Epithelial cell of prostate (primary cell): ENCODE data around the gene MUC4.
"Not testable (repeated sequence)": the region's sequence is repeated elsewhere in the genome, so short reads cannot be mapped to it uniquely, and the experiment has no call there.

Experiments
- DNase-seq: peaks from one replicate; pipeline ENCODE4 v3.0.0-alpha.2; 2011; ENCODE audit warnings: low read depth, low spot score
- H3K27ac ChIP-seq: fragments of 450-650 bp; 2 replicates; pipeline ENCODE4 v1.5.1; 2017; ENCODE audit warnings: mild to moderate bottlenecking

The MUC4 gene

DNA sequence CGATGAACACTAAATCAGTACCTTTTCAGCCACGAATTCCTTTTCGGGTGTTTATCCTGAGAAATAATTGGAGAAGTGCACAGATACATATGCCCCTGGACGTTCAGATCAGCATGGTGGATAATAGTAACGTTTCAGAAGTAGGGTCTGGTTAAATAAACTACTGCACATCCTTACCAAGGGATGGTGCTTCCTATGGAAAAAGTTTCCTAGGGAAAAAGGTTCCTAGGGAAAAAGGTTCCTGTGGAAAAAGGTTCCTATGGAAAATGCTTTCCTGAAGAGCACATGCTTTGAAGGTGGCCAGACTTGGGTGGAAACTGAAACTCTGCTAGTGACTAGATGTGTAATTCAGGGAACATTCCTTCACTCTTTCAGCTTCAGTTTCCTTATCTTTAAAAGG is 62.6 kb downstream of the MUC4 start:
- not testable (repeated sequence) for DNase-seq, H3K27ac ChIP-seq

DNA sequence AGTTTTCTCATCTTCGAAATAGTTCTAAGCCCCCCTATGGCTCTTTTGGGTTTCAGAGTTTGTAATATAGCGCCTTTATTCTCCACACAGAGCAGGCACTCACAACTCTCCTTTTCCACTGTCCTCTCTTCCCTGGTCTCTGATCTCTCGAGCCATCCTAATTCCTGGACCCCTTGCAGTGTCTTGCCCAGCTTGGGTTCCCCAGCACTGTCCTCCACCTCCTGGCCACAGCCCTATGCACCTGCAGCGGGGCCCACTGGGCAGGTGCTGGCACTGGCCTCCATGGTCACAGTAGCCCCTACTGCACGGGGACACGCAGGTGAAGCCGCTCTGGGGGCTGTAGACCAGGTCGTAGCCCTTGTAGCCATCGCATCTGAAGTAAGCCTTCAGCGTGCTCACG is 63.1 kb downstream of the MUC4 start:
- DNase-seq: no peak
- H3K27ac ChIP-seq: no peak overlapping the region

DNA sequence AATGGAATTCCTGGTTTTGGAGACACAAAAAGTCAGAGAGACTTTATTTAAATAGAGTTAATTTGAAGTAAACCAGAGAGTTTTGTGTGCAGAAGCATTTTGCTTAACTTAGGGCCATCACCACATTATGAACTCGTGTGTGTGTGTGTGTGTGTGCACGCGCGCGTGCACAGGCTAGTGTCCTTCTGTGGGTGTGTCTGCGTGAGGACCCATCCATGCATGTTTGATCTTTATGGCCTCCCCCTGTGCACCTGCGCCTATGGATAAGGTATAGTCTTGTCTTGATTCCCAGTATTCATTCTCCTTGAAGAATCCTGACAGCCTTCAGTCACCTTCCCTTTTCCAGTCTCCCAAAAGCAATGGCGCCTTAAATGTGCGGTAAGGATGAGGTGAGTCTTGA is 65.0 kb downstream of the MUC4 start:
- no peak overlapping the region for H3K27ac ChIP-seq
- no peak for DNase-seq

DNA sequence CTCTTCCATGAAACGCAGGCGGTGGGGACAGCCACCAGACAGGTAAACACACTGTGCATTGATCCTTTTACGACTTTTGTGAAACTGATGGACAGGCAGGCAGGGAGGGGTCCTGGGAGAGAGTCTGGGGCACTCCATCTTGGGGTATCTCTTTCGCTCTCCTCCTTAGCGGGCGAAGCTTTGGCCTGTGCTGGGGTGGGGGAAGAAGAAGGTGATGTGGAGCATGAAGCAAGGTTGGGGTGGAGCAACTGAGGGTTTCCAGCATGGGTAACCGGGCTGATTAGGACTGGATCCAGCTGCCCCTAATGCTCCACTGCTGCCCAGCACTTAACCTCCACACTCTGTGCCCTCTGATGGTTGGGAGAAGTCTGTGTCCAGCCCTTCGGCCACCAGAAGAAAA is 65.4 kb downstream of the MUC4 start:
- no peak overlapping the region for H3K27ac ChIP-seq
- DNase-seq: no peak

DNA sequence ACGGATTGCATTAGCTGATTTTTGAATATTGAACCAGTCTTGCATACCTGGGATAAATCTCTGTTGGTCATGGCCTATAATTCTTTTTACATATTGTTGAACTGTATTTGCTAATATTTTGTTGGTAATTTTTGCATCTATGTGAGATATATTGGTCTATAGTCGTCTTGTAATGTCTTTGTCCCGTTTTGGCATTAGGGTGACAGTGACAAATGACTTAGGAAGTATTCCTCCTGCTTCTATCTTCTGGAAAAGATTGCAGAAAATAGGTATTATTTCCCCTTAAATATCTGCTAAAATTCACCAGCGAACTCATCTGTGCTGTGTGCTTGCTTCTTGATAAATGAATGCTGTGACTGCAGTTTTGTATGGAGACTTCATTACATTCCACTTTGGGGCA is 67.3 kb downstream of the MUC4 start:
- no peak for DNase-seq
- H3K27ac ChIP-seq: no peak overlapping the region

DNA sequence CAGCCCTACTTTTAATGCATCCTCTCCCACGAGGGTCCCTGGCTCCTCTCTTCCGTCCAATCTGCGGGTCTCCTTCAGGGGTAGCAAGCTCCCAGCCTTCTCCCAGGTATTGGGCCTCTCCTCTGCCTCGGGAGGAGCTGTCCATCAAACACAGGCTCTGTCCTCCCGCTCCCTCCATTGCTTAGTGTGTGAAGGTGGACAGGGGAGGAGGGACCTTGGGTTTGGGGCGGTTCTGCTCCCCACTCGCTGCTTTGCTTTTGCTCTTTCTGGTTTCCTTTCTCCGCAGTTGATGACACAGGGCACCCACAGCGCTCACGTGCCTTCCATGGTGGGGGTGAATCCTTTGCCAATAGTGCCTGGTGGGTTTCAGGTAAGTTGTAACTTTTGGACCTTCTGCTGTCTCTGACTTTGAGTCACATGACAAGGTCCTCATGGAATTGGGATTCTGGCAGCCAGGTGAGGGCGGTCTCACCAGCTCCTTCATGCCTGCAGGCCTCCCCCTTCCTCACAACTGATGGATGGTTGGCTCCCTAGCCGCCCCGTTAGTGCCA is 72.1 kb downstream of the MUC4 start:
- no peak for DNase-seq
- no peak overlapping the region for H3K27ac ChIP-seq

DNA sequence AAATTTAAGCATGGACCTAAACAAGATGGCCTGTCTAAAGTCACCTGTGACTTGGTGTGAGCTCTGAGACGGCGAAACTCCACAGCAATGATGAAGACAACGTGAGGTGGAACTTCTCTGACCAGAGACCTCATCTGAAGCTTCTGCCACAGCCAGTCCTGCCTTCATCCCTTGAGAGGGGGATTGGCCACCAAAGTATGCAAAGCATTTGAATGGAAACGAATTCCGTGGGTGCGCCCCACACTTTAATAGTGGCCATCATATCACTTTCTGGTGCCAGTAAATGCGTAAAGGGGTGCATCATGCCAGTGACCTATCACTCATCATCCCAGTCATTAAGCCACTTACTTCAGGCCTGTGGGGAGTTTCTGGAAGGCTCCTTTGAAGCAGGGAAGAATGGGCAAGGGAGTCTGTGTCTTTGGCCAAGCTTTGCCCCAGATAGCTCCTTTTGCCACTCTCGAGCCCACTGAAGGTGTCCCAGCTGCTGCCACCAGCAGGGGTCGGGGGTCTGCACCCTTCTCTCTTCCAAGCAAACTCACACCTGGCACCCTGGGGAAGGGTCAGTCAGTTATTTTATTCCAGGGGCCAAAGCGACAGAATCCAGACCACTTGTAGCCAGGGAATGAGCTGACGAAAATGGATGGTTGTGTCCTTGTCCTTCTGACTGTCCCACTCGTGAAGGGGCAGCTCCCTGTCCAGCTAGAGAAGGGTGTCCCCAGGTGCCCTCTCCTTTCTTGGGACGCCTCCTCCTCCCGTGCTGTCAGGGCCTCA is 73.3 kb downstream of the MUC4 start:
- H3K27ac ChIP-seq: no peak overlapping the region
- DNase-seq: no peak

DNA sequence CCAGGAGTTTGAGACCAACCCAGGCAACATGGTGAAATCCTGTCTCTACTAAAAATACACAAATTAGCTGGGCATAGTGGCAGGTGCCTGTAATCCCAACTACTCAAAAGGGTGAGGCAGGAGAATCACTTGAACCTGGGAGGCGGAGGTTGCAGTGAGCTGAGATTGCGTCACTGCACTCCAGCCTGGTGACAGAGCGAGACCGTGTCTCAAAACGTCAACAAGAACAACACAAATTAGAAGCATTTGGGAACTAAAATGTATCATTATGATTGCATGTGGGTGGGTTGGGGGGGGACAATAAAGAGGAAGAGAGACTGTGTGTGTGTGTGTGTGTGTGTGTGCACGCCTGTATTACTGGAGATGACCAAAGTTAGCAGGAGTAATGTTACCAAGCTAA is 73.9 kb downstream of the MUC4 start:
- H3K27ac ChIP-seq, DNase-seq: not testable (repeated sequence)

DNA sequence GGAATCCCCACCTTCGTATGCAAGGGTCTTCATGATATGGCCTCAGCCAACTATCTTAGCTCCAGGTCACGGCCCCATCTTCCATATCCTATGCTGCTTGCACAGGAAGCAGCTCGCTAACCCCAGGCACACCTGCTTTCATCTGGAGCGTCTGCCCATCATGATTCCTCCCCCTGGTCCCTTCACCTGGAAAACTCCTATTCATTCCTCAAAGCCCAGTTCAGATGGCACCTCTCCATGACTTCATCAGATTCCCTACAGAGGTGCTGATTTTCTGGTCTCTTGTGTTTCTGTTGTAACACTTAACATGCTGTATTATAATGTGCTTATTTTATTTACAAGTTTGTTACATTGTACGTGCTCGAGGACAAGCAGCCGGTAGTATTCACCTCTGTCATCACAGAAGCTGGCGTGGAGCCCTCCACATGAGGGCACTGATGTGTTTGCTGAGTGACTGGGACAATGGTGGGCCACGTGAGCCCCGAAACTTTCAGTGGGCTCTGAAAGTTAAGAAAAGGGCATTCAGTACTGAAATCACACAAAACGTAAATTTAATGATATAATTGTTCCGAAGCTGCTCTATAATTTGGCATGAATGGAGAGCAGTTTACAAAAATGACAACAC is 74.8 kb downstream of the MUC4 start:
- DNase-seq: no peak
- H3K27ac ChIP-seq: no peak overlapping the region

DNA sequence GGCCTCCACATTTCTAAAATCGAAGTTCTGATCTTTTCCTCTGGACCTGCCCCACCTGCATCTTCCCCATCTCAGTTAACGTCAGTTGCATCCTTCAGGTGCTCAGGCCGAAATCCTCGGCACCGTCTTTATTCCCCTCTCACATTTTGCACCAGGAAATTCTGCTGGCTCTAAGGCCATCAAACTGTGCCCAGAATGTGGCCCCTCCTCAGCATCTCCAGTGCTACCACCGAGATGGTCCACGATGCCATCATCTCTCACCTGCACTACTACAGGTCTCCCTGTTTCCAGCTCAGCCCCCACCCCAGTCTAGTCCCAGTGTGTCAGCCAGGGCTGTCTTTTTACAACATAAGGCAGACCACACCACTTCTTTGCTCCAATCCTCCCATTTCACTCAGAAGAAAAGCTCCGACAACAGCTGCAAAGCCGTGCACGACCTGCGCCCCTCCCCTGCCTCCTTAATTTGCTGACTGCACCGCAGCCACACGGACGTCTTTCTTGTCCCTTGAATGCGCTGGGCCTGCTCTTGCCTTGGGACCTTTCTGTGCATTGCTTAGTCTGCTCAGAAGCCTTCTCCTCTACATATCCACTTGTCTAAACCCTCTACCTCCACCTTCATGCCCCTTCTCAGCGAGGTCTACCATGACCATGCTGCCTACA is 76.6 kb downstream of the MUC4 start:
- no peak overlapping the region for H3K27ac ChIP-seq
- no peak for DNase-seq

DNA sequence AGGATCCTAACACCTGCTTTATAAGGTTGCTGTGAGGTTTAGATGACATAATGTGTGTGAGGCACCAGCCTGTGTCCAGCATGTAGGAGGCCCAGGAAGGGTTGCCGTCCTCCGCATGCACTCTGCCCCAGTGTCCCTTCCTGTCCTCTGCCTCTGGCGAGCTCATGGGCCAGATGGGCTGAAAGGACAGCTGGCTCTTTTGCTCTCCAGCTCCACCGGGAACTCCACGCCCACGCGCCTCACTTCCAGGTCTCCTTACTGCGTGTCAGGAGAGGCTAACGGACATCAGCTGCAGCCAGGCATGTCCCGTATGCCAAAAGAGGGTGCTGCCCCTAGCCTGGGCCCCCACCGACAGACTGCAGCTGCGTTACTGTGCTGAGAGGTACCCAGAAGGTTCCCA is 78.8 kb downstream of the MUC4 start:
- H3K27ac ChIP-seq: no peak overlapping the region
- DNase-seq: no peak

DNA sequence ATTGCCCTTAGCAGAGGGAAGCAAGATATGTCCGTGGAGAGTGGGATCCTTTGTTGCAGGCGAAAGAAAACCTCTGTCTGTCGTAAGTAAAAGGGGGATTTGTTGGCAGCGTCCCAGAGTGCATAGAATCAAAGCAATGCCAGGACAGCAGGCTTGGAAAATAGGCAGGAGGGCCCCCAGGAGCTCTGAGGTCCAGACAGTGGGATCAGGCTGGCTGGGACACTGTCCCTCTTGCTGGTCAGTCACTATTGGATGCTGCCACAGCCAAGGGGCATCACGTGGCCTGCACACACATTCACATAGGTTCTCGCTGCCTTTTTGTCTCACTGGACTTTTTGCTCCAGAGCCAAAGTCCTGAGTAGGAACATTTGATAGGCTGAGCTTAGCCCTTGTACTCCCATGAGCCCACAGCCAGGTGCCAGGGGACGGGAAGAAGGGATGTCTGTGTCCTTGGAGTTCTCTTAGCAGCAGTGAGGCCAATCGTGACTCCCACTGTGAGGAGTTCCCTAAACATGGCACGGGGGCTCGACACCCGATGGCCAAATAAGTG is 80.3 kb downstream of the MUC4 start:
- no peak for DNase-seq
- no peak overlapping the region for H3K27ac ChIP-seq

DNA sequence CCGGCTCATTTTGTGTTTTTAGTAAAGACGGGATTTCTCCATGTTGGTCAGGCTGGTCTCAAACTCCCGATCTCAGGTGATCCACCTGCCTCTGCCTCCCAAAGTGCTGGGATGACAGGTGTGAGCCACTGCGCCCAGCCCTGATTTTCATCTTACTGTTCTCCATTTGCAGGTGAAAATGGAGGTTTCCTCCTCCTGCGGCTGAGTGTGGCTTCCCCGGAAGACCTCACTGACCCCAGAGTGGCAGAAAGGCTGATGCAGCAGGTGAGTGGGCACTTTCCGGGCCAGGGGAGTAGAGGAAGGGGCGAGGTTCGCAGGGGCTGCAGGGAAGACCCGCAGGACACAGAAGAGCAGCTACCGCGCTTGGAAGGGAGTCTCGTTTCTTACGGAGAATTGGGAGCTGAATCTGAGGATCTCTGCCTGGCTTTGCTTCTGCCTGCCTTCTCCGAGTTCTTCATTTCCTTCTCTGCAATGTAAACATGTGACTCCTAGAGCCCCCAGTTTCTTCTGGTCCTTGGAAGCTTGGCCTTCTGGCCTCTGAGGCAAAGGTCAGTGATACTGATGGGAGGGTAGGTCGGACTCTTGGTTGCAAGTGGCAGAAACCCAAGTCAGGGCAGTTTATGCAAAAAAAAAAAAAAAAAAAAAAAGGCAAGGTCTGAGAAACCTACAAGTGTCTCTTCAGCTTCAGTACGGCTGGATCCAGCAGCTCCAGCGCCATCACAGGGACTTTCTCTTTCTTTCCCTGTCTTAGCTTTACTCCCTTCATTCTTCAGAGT is 82.1 kb downstream of the MUC4 start:
- no peak for DNase-seq
- no peak overlapping the region for H3K27ac ChIP-seq

DNA sequence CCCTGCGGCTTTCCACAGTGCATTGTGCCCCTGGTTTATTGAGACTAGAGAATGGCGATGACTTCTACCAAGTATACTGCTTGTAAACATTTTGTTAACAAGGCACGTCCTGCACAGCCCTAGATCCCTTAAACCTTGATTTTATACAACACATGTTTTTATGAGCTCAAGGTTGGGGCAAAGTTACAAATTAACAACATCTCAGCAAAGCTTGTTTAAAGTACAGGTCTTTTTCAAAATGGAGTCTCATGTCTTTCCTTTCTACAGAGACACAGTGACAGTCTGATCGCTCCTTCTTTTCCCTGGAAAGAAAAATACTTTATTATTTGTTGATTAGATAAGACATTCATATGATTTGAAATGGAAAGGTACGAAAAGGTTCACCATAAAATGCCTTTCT is 82.9 kb downstream of the MUC4 start:
- not testable (repeated sequence) for H3K27ac ChIP-seq, DNase-seq

DNA sequence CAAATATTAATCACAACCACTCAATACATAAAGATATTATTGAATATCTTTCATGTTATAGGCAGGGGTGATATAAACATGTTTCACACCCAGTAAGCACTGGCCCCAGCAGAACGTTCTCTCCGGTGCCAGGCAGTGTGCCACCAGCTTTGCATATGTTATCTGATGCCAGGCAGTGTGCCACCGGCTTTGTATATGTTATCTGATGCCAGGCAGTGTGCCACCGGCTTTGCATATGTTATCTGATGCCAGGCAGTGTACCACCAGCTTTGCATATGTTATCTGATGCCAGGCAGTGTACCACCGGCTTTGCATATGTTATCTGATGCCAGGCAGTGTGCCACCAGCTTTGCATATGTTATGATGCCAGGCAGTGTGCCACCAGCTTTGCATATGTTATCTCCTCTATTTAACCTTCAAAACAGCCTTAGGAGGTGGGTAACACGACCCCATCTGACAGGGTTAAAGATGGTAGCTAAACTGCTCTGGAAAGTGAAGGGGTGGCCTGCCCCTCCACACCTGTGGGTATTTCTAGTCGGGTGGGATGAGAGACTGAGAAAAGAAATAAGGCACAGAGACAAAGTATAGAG is 84.0 kb downstream of the MUC4 start:
- DNase-seq: no peak

DNA sequence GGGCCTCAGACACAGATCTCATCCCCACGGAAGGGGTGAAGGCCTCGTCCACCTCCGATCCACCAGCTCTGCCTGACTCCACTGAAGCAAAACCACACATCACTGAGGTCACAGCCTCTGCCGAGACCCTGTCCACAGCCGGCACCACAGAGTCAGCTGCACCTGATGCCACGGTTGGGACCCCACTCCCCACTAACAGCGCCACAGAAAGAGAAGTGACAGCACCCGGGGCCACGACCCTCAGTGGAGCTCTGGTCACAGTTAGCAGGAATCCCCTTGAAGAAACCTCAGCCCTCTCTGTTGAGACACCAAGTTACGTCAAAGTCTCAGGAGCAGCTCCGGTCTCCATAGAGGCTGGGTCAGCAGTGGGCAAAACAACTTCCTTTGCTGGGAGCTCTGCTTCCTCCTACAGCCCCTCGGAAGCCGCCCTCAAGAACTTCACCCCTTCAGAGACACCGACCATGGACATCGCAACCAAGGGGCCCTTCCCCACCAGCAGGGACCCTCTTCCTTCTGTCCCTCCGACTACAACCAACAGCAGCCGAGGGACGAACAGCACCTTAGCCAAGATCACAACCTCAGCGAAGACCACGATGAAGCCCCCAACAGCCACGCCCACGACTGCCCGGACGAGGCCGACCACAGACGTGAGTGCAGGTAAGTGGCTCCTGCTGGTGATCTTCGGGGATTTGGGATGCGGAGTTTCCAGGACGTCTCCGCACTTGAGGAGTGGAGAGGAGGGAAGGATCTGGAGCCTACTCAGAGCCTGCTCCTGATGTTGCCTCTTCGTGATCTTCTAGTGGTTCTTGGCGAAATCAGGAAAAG is 85.6 kb downstream of the MUC4 start:
- DNase-seq, H3K27ac ChIP-seq: not testable (repeated sequence)

More for the DNA sequence above, 84.0 kb downstream of the MUC4 start:
- H3K27ac ChIP-seq: no peak overlapping the region

DNA sequence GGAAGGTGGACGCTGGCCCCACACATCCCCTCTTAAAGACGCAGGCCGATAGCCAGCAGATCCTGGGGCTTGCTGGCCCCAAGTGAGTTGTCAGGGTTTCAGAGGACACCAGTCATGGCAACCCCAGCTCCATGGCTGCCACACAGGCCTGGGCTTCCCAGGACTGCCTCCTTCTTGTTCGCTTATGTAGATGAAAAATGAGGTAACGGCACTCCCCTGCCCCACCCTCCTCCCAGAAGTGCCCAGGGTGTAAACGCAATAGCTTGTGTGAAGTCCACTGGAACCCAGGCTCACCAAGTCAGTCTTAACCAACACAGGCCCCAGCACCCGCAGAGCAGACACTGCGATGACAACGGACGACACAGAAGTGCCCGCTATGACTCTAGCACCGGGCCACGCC is 87.4 kb downstream of the MUC4 start:
- H3K27ac ChIP-seq, DNase-seq: not testable (repeated sequence)

DNA sequence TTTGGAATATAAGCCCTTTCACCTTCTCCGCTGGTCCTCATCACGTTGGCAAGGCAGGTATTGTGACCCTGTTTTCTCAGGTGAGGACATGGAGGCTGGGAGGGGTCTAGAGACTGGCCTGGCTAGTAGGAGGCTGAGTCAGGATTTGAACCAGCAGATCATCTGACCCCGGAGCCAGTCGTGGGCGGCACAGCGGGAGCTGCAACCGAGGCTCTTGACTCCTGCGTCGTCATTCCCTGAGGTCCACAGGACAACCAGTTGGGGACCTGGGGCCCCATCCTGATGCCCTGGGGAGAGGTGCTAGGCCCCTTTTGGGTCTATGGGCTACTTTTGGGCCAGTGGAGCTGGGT is 88.8 kb downstream of the MUC4 start:
- DNase-seq: not testable (repeated sequence)

More for the DNA sequence above, 88.8 kb downstream of the MUC4 start:
- H3K27ac ChIP-seq: not testable (repeated sequence)
